22Rv1 (cell line): ENCODE measurements around the gene HIPK2.
"Not testable (repeated sequence)": the region's sequence is repeated elsewhere in the genome, so short reads cannot be mapped to it uniquely, and the experiment has no call there.

ENCODE experiments used
- H3K27ac ChIP-seq: fragments of 450-650 bp; 2 replicates; pipeline ENCODE4 v1.5.1; 2017
- CTCF ChIP-seq: fragments of 450-650 bp; IDR thresholded peaks from 2 replicates; pipeline ENCODE4 v1.5.1; 2017; ENCODE audit warnings: mild to moderate bottlenecking
- ZFX ChIP-seq: fragments of 450-650 bp; IDR thresholded peaks from 2 replicates; pipeline ENCODE4 v1.6.1; 2017; ENCODE audit warnings: antibody characterized with exemption, borderline replicate concordance

Gene HIPK2

GRCh38 chr7:139619367-139619657 lies 158.5 kb downstream of the HIPK2 start:
- TF ChIP-seq CTCF (no peak), ZFX (no peak)
- no peak overlapping the region for H3K27ac ChIP-seq

- no peak overlapping the region for H3K27ac ChIP-seq
- TF ChIP-seq ZFX, result no peak
- peak; percentile 66 for TF ChIP-seq CTCF
Observed at GRCh38 chr7:139618482-139619366, 159.1 kb downstream of the HIPK2 start.

- no peak for TF ChIP-seq CTCF
- no peak for TF ChIP-seq ZFX
- H3K27ac ChIP-seq, result no peak overlapping the region
Observed at GRCh38 chr7:139617074-139617473, 160.7 kb downstream of the HIPK2 start.

GRCh38 chr7:139614886-139615285 lies 162.9 kb downstream of the HIPK2 start:
- H3K27ac ChIP-seq, result no peak overlapping the region
- TF ChIP-seq CTCF, result no peak
- no peak for TF ChIP-seq ZFX

- no peak overlapping the region for H3K27ac ChIP-seq
Observed at GRCh38 chr7:139613971-139614411, 163.8 kb downstream of the HIPK2 start.

GRCh38 chr7:139611556-139611955 lies 166.2 kb downstream of the HIPK2 start:
- H3K27ac ChIP-seq, result not testable (repeated sequence)

More at GRCh38 chr7:139613971-139614411, 163.8 kb downstream of the HIPK2 start:
- TF ChIP-seq ZFX (no peak), CTCF (no peak)

GRCh38 chr7:139610595-139610994 lies 167.2 kb downstream of the HIPK2 start:
- TF ChIP-seq CTCF (no peak), ZFX (no peak)
- H3K27ac ChIP-seq, result no peak overlapping the region
